Measurements from ENCODE around the gene OR9G4.

DNA sequence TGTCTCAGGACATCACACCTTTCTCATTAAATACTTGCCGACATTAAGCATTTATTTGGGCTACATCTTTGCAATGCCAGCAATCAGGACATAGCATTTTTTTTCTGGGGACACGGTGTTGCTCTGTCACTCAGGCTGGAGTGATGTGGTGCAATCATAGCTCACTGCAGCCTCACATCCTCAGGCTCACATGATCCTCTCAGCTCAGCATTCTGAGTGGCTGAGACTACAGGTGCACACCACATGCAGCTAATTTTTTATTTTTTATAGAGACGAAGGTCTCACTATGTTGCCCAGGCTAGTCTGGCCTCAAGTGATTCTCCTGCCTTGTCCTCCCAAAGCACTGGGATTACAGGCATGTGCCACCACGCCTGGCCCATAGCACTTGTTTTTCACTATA, 28.0 kb downstream of the OR9G4 start:
- TF ChIP-seq, protein P1, sequence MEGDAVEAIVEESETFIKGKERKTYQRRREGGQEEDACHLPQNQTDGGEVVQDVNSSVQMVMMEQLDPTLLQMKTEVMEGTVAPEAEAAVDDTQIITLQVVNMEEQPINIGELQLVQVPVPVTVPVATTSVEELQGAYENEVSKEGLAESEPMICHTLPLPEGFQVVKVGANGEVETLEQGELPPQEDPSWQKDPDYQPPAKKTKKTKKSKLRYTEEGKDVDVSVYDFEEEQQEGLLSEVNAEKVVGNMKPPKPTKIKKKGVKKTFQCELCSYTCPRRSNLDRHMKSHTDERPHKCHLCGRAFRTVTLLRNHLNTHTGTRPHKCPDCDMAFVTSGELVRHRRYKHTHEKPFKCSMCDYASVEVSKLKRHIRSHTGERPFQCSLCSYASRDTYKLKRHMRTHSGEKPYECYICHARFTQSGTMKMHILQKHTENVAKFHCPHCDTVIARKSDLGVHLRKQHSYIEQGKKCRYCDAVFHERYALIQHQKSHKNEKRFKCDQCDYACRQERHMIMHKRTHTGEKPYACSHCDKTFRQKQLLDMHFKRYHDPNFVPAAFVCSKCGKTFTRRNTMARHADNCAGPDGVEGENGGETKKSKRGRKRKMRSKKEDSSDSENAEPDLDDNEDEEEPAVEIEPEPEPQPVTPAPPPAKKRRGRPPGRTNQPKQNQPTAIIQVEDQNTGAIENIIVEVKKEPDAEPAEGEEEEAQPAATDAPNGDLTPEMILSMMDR (IDR thresholded peaks at IDR 0.05; ENCODE audit: poor library complexity, severe bottlenecking): no peak
- TF ChIP-seq EZH2 (IDR thresholded peaks at IDR 0.05; ENCODE audit: borderline replicate concordance, insufficient read depth, low read length, poor library complexity, severe bottlenecking) (no peak), POLR2AphosphoS5 (IDR thresholded peaks at IDR 0.05) (no peak)

Measured in neural cell (in vitro differentiated cells).